Panc1 (cell line): Measurements from ENCODE around the gene CUX1. TPM values are rescaled to one million over a fixed set of nuclear protein-coding genes. Genes with fewer than 3 reads are reported as not detected.

Experiments used
- ATAC-seq: fragments of 200-7000 bp; cut with Tn5 transposase; 2 replicates; pipeline ENCODE4 v1.9.1; 2020; ENCODE audit warnings: mild to moderate bottlenecking, moderate library complexity
- BruUV-seq: library from RNA; stranded (reverse); fragments of 400-500 nt; replicated peaks from 2 replicates; lab custom pipeline; 2021; lab: Mats Ljungman, UMichigan
- CTCF ChIA-PET: fragments of 300-600 bp; sonication (Branson Sonifier 250); formaldehyde crosslinking; loops from one replicate; lab custom pipeline; 2022; ENCODE audit warnings: antibody characterized with exemption; lab: Charles Lee
- POLR2A ChIA-PET: fragments of 300-600 bp; sonication (Branson Sonifier 250); formaldehyde crosslinking; loops from one replicate; lab custom pipeline; 2022; ENCODE audit warnings: antibody characterized with exemption; lab: Charles Lee
- DNase-seq: peaks from one replicate; pipeline ENCODE4 v3.0.0-alpha.2; 2010; ENCODE audit warnings: low read depth, low spot score
- H3K27ac ChIP-seq: 2 replicates; pipeline ENCODE4 v1.5.1; 2011; ENCODE audit warnings: mild to moderate bottlenecking, low read length, inconsistent platforms
- H3K27me3 ChIP-seq: fragments of 200-500 bp; sonication (Bioruptor generic); 2 replicates; pipeline ENCODE4 v1.6.0; 2014; ENCODE audit warnings: low read length, inconsistent platforms; ENCODE audit not compliant: control insufficient read depth, insufficient read depth
- H3K36me3 ChIP-seq: fragments of 200-500 bp; sonication (Bioruptor generic); 2 replicates; pipeline ENCODE4 v1.5.1; 2014; ENCODE audit warnings: inconsistent platforms, mild to moderate bottlenecking, low read length, moderate library complexity; ENCODE audit not compliant: control insufficient read depth, insufficient read depth
- H3K4me1 ChIP-seq: 2 replicates; pipeline ENCODE4 v1.5.1; 2011; ENCODE audit warnings: inconsistent platforms, mild to moderate bottlenecking, low read length, moderate library complexity; ENCODE audit not compliant: control insufficient read depth, insufficient read depth
- H3K4me3 ChIP-seq, 2 experiments: 2 replicates each; pipeline ENCODE4 v1.5.1; 2011 to 2012; ENCODE audit warnings: low read depth in 2 of 2, low read length in 2 of 2, mild to moderate bottlenecking in 2 of 2, inconsistent platforms in 1 of 2, moderate library complexity in 1 of 2
- H3K9me3 ChIP-seq: fragments of 200-500 bp; sonication (Bioruptor generic); 2 replicates; pipeline ENCODE4 v1.5.1; 2014; ENCODE audit warnings: low read depth, mild to moderate bottlenecking, inconsistent platforms, low read length, moderate library complexity; ENCODE audit not compliant: control insufficient read depth, insufficient read depth
- POLR2AphosphoS5 ChIP-seq: IDR thresholded peaks from 2 replicates; pipeline ENCODE4 v1.6.1; 2012; ENCODE audit warnings: mild to moderate bottlenecking, low read depth, low read length, moderate library complexity
- REST ChIP-seq, 2 experiments: IDR thresholded peaks; 2 replicates each; pipeline ENCODE4 v1.6.1; 2011 to 2012; ENCODE audit warnings: low read depth in 2 of 2, control low read depth in 1 of 2, low read length in 1 of 2, mild to moderate bottlenecking in 1 of 2, moderate library complexity in 1 of 2; ENCODE audit not compliant: insufficient read depth in 1 of 2
- SIN3A ChIP-seq: IDR thresholded peaks from 2 replicates; pipeline ENCODE4 v1.6.1; 2012; ENCODE audit warnings: low read depth, mild to moderate bottlenecking, low read length, moderate library complexity, borderline replicate concordance; ENCODE audit not compliant: insufficient read depth
- TCF7L2 ChIP-seq: IDR thresholded peaks from 2 replicates; pipeline ENCODE4 v1.6.1; 2011; ENCODE audit warnings: mild to moderate bottlenecking, low read depth, low read length, inconsistent platforms
- in situ Hi-C: cut with HindIII; loops from 2 replicates; pipeline ENCODE4 v1.10.0; 2016; ENCODE audit warnings: low sequenced_read_pairs, low pct_unique_long_range_greater_than_20kb
- intact Hi-C: fragments of 100-400 bp; cut with micrococcal nuclease; formaldehyde crosslinking; loops from one replicate; pipeline ENCODE4 v1.10.0; 2022; ENCODE audit not compliant: unreplicated experiment
- total RNA-seq: library from RNA; stranded (reverse); gene quantifications from one replicate; pipeline ENCODE4 v1.2.1, GENCODE V29; 2021; ENCODE audit not compliant: unreplicated experiment
- TF ChIP-seq, protein P1 (sequence below): fragments of 450-650 bp; IDR thresholded peaks from 2 replicates; pipeline ENCODE4 v1.5.1; 2017; ENCODE audit warnings: mild to moderate bottlenecking

The CUX1 gene
- total RNA-seq, 1 experiment from 2014 or later: 50.9 TPM

GRCh38 chr7:102104245-102104644 is 286.8 kb downstream of the CUX1 start:
- in situ Hi-C loops: no loop called here
- Histone ChIP-seq H3K27me3 (no peaks in the 10 kb centered on the region), H3K4me1 (no peaks in the 10 kb centered on the region), H3K4me3 (no peak overlapping the region), H3K36me3 (no peaks in the 10 kb centered on the region), H3K9me3 (no peaks in the 10 kb centered on the region), H3K27ac (no peak overlapping the region)
- POLR2A ChIA-PET: no interaction called here
- no TSS peak for BruUV-seq
- TF ChIP-seq REST (IDR thresholded peaks at IDR 0.05; ENCODE audit: insufficient read depth in 1 of 2, low read depth in 2 of 2, low read length in 1 of 2) (no peak), SIN3A (no peak), POLR2AphosphoS5 (no peak), TCF7L2 (no peak)
- TF ChIP-seq, protein P1, sequence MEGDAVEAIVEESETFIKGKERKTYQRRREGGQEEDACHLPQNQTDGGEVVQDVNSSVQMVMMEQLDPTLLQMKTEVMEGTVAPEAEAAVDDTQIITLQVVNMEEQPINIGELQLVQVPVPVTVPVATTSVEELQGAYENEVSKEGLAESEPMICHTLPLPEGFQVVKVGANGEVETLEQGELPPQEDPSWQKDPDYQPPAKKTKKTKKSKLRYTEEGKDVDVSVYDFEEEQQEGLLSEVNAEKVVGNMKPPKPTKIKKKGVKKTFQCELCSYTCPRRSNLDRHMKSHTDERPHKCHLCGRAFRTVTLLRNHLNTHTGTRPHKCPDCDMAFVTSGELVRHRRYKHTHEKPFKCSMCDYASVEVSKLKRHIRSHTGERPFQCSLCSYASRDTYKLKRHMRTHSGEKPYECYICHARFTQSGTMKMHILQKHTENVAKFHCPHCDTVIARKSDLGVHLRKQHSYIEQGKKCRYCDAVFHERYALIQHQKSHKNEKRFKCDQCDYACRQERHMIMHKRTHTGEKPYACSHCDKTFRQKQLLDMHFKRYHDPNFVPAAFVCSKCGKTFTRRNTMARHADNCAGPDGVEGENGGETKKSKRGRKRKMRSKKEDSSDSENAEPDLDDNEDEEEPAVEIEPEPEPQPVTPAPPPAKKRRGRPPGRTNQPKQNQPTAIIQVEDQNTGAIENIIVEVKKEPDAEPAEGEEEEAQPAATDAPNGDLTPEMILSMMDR: no peak
- DNase-seq (no peak), ATAC-seq (no peak)
- CTCF ChIA-PET: interaction anchor here (0.5 kb wide), 1 partner anchor 544 kb away, joined by 3 read pairs; no protein-coding TSS in a partner anchor
- intact Hi-C loops: no loop called here

DNA sequence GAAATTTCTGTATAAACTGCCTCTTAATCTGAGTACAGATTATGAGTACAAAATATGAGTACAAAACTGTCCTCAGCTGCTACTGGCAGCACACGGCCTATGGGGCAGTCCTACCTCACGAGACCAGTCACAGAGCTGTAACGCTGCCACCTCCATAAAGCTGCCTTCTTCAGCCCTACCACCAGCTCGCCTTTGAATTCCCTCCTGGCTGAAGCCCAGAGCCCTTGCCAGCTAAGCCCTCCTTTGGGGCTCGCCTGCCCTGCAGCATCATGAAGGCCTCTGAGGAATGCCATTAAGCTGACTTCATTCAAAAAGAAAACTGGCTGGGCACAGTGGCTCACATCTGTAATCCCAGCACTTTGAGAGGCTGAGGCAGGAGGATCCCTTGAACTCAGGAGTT is 289.2 kb downstream of the CUX1 start:
- no peak for TF ChIP-seq POLR2AphosphoS5
- no peak for TF ChIP-seq REST (IDR thresholded peaks at IDR 0.05; ENCODE audit: insufficient read depth in 1 of 2, low read depth in 2 of 2, low read length in 1 of 2)
- TF ChIP-seq, protein P1: no peak
- no peak for TF ChIP-seq TCF7L2
- no peak for TF ChIP-seq SIN3A
- no peaks in the 10 kb centered on the region for H3K4me1 ChIP-seq
- no peaks in the 10 kb centered on the region for H3K36me3 ChIP-seq
- intact Hi-C loops (no loop called here), in situ Hi-C loops (no loop called here)
- ChIA-PET CTCF (no interaction called here), POLR2A (no interaction called here)
- DNase-seq (no peak), ATAC-seq (no peak; the same call in 1 of the 2 replicates)
- no TSS peak for BruUV-seq
- no peaks in the 10 kb centered on the region for H3K9me3 ChIP-seq
- no peaks in the 10 kb centered on the region for H3K27me3 ChIP-seq
- H3K4me3 ChIP-seq: no peak overlapping the region
- no peak overlapping the region for H3K27ac ChIP-seq
